ENCODE measurements around the gene STRIP2. TPM values are rescaled to one million over a fixed set of nuclear protein-coding genes. Genes with fewer than 3 reads are reported as not detected.

The STRIP2 gene
- total RNA-seq, 2 donors from 2014 or later: 1.1 to 5.5 TPM

- H3K27me3 ChIP-seq (replicated peaks; ENCODE audit: insufficient read depth): no peaks in the 10 kb centered on the region
- H3K4me1 ChIP-seq (replicated peaks): no peaks in the 10 kb centered on the region
- intact Hi-C loops (cut with DNase I): no loop called here
- no peaks in the 10 kb centered on the region for H3K9me3 ChIP-seq
- WGBS: 18% methylated on average over 2 of the region's 2 CpGs
- no peak for DNase-seq (ENCODE audit: low spot score)
- no peaks in the 10 kb centered on the region for H3K36me3 ChIP-seq
- no peak overlapping the region for H3K4me3 ChIP-seq
- TF ChIP-seq POLR2AphosphoS5 (IDR thresholded peaks at IDR 0.05): no peak
- no peak for TF ChIP-seq POLR2A (IDR thresholded peaks at IDR 0.05)
- TF ChIP-seq CTCF (IDR thresholded peaks at IDR 0.05): no peak
- no peak overlapping the region for H3K27ac ChIP-seq
Observed at GRCh38 chr7:129421717-129422250, 12.4 kb upstream of the STRIP2 start.

- no peak for TF ChIP-seq CTCF (IDR thresholded peaks at IDR 0.05)
- TF ChIP-seq POLR2A (IDR thresholded peaks at IDR 0.05): no peak
- TF ChIP-seq POLR2AphosphoS5 (IDR thresholded peaks at IDR 0.05): no peak
- H3K27me3 ChIP-seq (replicated peaks; ENCODE audit: insufficient read depth): no peaks in the 10 kb centered on the region
- no peak for DNase-seq (ENCODE audit: low spot score)
- H3K36me3 ChIP-seq: no peaks in the 10 kb centered on the region
- no peak overlapping the region for H3K27ac ChIP-seq
- H3K4me3 ChIP-seq: no peak overlapping the region
- H3K4me1 ChIP-seq (replicated peaks): no peaks in the 10 kb centered on the region
- H3K9me3 ChIP-seq: no peaks in the 10 kb centered on the region
- intact Hi-C loops (cut with DNase I): no loop called here
- WGBS: 100% methylated on average over 4 of the region's 4 CpGs
Observed at GRCh38 chr7:129422727-129423126, 11.5 kb upstream of the STRIP2 start.

DNA sequence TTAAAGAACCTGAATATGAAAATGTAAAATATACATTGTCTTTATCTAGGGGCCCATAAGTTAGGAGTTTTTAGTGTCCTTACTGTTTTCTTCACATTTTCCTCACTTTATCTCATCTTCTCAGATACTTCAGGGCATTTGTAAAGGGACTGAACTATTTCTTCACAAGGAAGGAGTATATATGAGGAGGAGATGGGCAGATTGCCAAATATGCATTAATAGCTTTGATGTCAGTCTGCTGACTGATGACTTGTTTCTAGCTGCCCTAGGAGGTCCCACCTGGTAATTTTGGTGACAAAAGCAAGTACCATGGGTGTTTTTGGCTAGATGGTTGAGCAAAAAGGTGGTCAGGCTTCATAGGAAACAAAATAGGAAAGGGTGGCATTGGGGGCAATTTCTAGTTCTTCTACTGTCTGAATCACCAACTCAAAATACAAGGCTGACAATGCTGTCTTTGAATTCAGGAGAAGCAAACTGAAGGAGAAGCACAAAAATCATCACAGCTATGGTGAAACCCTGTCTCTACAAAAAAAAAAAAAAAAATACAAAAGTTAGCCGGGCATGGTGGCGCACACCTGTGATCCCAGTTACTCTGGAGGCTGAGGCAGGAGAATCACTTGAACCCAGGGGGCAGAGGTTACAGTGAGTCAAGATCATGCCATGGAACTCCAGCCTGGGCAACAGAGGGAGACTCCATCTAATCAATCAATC, 10.4 kb upstream of the STRIP2 start:
- 98% methylated on average over 2 of the region's 2 CpGs for WGBS
- no peaks in the 10 kb centered on the region for H3K4me1 ChIP-seq (replicated peaks)
- intact Hi-C loops (cut with DNase I): no loop called here
- H3K4me3 ChIP-seq: no peak overlapping the region
- no peak overlapping the region for H3K27ac ChIP-seq
- H3K36me3 ChIP-seq: no peaks in the 10 kb centered on the region
- TF ChIP-seq POLR2A (IDR thresholded peaks at IDR 0.05): no peak
- no peak for TF ChIP-seq POLR2AphosphoS5 (IDR thresholded peaks at IDR 0.05)
- TF ChIP-seq CTCF (IDR thresholded peaks at IDR 0.05): no peak
- DNase-seq (ENCODE audit: low spot score): no peak
- no peaks in the 10 kb centered on the region for H3K9me3 ChIP-seq
- H3K27me3 ChIP-seq (replicated peaks; ENCODE audit: insufficient read depth): no peaks in the 10 kb centered on the region

GRCh38 chr7:129426482-129426881, 7.8 kb upstream of the STRIP2 start:
- Histone ChIP-seq H3K9me3 (no peaks in the 10 kb centered on the region), H3K27ac (no peak overlapping the region), H3K4me3 (no peak overlapping the region), H3K36me3 (no peaks in the 10 kb centered on the region), H3K27me3 (replicated peaks; ENCODE audit: insufficient read depth) (no peaks in the 10 kb centered on the region), H3K4me1 (replicated peaks) (no peaks in the 10 kb centered on the region)
- intact Hi-C loops (cut with DNase I): no loop called here
- DNase-seq (ENCODE audit: low spot score): no peak
- TF ChIP-seq CTCF (IDR thresholded peaks at IDR 0.05) (no peak), POLR2AphosphoS5 (IDR thresholded peaks at IDR 0.05) (no peak), POLR2A (IDR thresholded peaks at IDR 0.05) (no peak)

GRCh38 chr7:129427526-129428045, 6.6 kb upstream of the STRIP2 start:
- Histone ChIP-seq H3K27me3 (replicated peaks; ENCODE audit: insufficient read depth) (no peaks in the 10 kb centered on the region), H3K27ac (no peak overlapping the region), H3K9me3 (no peaks in the 10 kb centered on the region), H3K4me1 (replicated peaks) (no peaks in the 10 kb centered on the region), H3K4me3 (no peak overlapping the region), H3K36me3 (no peaks in the 10 kb centered on the region)
- no peak for DNase-seq (ENCODE audit: low spot score)
- 53% methylated on average over 2 of the region's 2 CpGs for WGBS
- no peak for TF ChIP-seq POLR2A (IDR thresholded peaks at IDR 0.05)
- no peak for TF ChIP-seq CTCF (IDR thresholded peaks at IDR 0.05)
- TF ChIP-seq POLR2AphosphoS5 (IDR thresholded peaks at IDR 0.05): no peak
- intact Hi-C loops (cut with DNase I): no loop called here
